ENCODE results near the gene UNC119.

Gene UNC119

DNA sequence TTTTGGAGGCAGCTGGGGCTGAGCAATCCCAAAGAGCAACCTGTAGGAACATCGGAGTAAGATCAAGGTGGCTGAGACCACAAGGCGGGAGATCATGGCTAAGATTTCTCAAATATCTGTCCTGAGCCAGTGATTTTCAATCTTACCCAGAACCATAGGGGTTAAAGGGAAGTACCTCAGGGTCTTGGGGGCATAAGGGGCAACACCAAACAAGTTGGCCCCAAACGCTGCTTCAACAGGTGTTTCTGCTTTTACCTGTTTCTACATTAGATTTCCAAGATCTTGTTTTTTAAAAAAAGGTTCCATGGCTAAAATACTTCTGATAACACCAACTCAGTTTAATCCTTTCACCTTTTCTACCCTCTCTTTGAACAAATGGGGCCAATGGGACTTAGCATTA is 2.6 kb upstream of the UNC119 start:
- no peak overlapping the region for H3K4me3 ChIP-seq (ENCODE audit: low read length)
- H3K4me2 ChIP-seq (ENCODE audit: low read length): no peak overlapping the region
- no peak overlapping the region for H3K27ac ChIP-seq (ENCODE audit: low read depth, low read length)
- H3K4me1 ChIP-seq (ENCODE audit: control insufficient read depth, low read length): peaks cover 24% of the 10 kb centered on the region
- no peaks in the 10 kb centered on the region for H3K27me3 ChIP-seq (ENCODE audit: control insufficient read depth, low read length)
- H3K79me2 ChIP-seq (ENCODE audit: control insufficient read depth, low read length): peaks cover 6% of the 10 kb centered on the region; the same call in 1 of the 2 replicates
- H3K9me2 ChIP-seq (replicated peaks; ENCODE audit: control insufficient read depth, low read length): no peaks in the 10 kb centered on the region
- H4K20me1 ChIP-seq (ENCODE audit: control insufficient read depth, insufficient read depth, low read depth, low read length): no peaks in the 10 kb centered on the region
- TF ChIP-seq, protein P1, sequence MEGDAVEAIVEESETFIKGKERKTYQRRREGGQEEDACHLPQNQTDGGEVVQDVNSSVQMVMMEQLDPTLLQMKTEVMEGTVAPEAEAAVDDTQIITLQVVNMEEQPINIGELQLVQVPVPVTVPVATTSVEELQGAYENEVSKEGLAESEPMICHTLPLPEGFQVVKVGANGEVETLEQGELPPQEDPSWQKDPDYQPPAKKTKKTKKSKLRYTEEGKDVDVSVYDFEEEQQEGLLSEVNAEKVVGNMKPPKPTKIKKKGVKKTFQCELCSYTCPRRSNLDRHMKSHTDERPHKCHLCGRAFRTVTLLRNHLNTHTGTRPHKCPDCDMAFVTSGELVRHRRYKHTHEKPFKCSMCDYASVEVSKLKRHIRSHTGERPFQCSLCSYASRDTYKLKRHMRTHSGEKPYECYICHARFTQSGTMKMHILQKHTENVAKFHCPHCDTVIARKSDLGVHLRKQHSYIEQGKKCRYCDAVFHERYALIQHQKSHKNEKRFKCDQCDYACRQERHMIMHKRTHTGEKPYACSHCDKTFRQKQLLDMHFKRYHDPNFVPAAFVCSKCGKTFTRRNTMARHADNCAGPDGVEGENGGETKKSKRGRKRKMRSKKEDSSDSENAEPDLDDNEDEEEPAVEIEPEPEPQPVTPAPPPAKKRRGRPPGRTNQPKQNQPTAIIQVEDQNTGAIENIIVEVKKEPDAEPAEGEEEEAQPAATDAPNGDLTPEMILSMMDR (IDR thresholded peaks at IDR 0.05; ENCODE audit: low read depth, low read length, poor library complexity, severe bottlenecking): no peak
- TF ChIP-seq EZH2phosphoT487 (IDR thresholded peaks at IDR 0.05; ENCODE audit: borderline replicate concordance, low read length): no peak
- peaks cover 47% of the 10 kb centered on the region for H3K36me3 ChIP-seq (ENCODE audit: control insufficient read depth, low read length)
- no peaks in the 10 kb centered on the region for H3K9me3 ChIP-seq (ENCODE audit: control insufficient read depth, insufficient read depth, low read length)
- no peaks in the 10 kb centered on the region for H3F3A ChIP-seq (ENCODE audit: control insufficient read depth, insufficient read depth)

DNA sequence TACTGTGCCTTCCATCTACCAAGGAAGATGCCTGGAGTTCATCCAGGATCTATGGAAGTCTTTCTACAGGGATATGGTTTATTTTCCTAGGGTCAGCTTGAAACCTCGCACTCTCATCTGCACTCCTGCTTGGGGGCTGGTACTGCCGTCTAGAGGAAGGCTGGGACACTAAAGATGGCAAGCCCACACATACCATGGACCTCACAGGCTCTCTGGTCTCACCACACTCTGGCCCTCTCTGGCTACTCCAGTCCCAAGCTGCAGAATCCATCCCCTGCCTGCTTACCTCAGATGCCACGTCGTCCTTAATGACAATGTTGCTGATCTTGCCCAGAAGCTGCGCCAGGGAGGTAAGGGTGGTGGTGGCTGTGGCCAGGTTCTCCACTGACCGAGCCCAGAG is 2.1 kb upstream of the UNC119 start:
- Histone ChIP-seq H3F3A (ENCODE audit: control insufficient read depth, insufficient read depth) (no peaks in the 10 kb centered on the region), H3K4me1 (ENCODE audit: control insufficient read depth, low read length) (peaks cover 29% of the 10 kb centered on the region), H3K9me3 (ENCODE audit: control insufficient read depth, insufficient read depth, low read length) (no peaks in the 10 kb centered on the region), H3K9me2 (replicated peaks; ENCODE audit: control insufficient read depth, low read length) (no peaks in the 10 kb centered on the region), H3K4me2 (ENCODE audit: low read length) (no peak overlapping the region), H3K79me2 (ENCODE audit: control insufficient read depth, low read length) (peaks cover 6% of the 10 kb centered on the region; the same call in 1 of the 2 replicates), H3K27ac (ENCODE audit: low read depth, low read length) (no peak overlapping the region), H3K4me3 (ENCODE audit: low read length) (no peak overlapping the region), H3K27me3 (ENCODE audit: control insufficient read depth, low read length) (no peaks in the 10 kb centered on the region), H4K20me1 (ENCODE audit: control insufficient read depth, insufficient read depth, low read depth, low read length) (no peaks in the 10 kb centered on the region), H3K36me3 (ENCODE audit: control insufficient read depth, low read length) (peaks cover 44% of the 10 kb centered on the region)
- no peak for TF ChIP-seq EZH2phosphoT487 (IDR thresholded peaks at IDR 0.05; ENCODE audit: borderline replicate concordance, low read length)
- TF ChIP-seq, protein P1 (IDR thresholded peaks at IDR 0.05; ENCODE audit: low read depth, low read length, poor library complexity, severe bottlenecking): peak; percentile 34

DNA sequence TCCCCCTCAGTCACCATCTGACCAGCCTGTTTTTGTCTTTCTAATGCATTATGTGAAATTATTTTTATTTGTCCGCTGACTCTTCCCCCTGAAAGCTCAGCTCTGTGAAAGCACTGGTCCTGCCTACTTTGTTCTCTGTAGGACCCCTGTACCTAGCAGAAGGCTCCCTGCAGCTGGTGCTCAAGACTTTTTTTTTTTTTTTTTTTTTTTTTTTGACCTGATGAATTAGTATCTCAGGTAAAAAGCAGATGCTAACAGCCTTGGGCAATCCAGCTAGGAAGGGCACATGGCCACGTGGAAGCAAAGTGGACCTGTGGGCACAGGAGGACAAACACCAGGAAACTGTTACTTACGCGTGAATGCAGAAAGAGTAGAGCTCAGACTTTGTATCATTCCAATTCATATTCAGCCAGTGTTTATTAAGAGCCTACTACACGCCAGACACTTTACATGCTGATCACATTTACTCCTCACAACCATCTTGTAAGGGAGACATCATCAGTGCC is 629 bp upstream of the UNC119 start:
- peak overlapping the region; percentile 82 for H3K4me2 ChIP-seq (ENCODE audit: low read length)
- no peak overlapping the region for H3K27ac ChIP-seq (ENCODE audit: low read depth, low read length)
- H3F3A ChIP-seq (ENCODE audit: control insufficient read depth, insufficient read depth): no peaks in the 10 kb centered on the region
- H3K9me2 ChIP-seq (replicated peaks; ENCODE audit: control insufficient read depth, low read length): no peaks in the 10 kb centered on the region
- H3K36me3 ChIP-seq (ENCODE audit: control insufficient read depth, low read length): peaks cover 41% of the 10 kb centered on the region
- H3K4me3 ChIP-seq (ENCODE audit: low read length): peak overlapping the region; percentile 81
- TF ChIP-seq EZH2phosphoT487 (IDR thresholded peaks at IDR 0.05; ENCODE audit: borderline replicate concordance, low read length): no peak
- TF ChIP-seq, protein P1 (IDR thresholded peaks at IDR 0.05; ENCODE audit: low read depth, low read length, poor library complexity, severe bottlenecking): no peak
- H3K79me2 ChIP-seq (ENCODE audit: control insufficient read depth, low read length): peaks cover 12% of the 10 kb centered on the region; the same call in 1 of the 2 replicates
- H3K27me3 ChIP-seq (ENCODE audit: control insufficient read depth, low read length): no peaks in the 10 kb centered on the region
- H3K9me3 ChIP-seq (ENCODE audit: control insufficient read depth, insufficient read depth, low read length): no peaks in the 10 kb centered on the region
- H3K4me1 ChIP-seq (ENCODE audit: control insufficient read depth, low read length): peaks cover 44% of the 10 kb centered on the region
- no peaks in the 10 kb centered on the region for H4K20me1 ChIP-seq (ENCODE audit: control insufficient read depth, insufficient read depth, low read depth, low read length)
